Upper lobe of right lung (tissue), 1 donor: ENCODE results near the gene ZNF496. TPM values are rescaled to one million over a fixed set of nuclear protein-coding genes. Genes with fewer than 3 reads are reported as not detected.
"Not testable (repeated sequence)": the region's sequence is repeated elsewhere in the genome, so short reads cannot be mapped to it uniquely, and the experiment has no call there.

ENCODE experiments used
- ATAC-seq: fragments of 200-7000 bp; cut with Tn5 transposase; one replicate; pipeline ENCODE4 v1.9.1; 2020; ENCODE audit warnings: mild to moderate bottlenecking, moderate library complexity
- DNase-seq: peaks from one replicate; pipeline ENCODE4 v3.0.0-alpha.2; 2020
- H3K27ac ChIP-seq: fragments of 200-600 bp; one replicate; pipeline ENCODE4 v1.8.0; 2022
- H3K27me3 ChIP-seq: fragments of 200-600 bp; one replicate; pipeline ENCODE4 v1.8.0; 2022; ENCODE audit warnings: mild to moderate bottlenecking
- H3K36me3 ChIP-seq: fragments of 200-600 bp; one replicate; pipeline ENCODE4 v1.8.0; 2022
- H3K4me1 ChIP-seq: fragments of 200-600 bp; one replicate; pipeline ENCODE4 v1.8.0; 2022
- H3K4me3 ChIP-seq: fragments of 200-600 bp; one replicate; pipeline ENCODE4 v1.8.0; 2022; ENCODE audit warnings: mild to moderate bottlenecking
- H3K9me3 ChIP-seq: fragments of 200-600 bp; one replicate; pipeline ENCODE4 v1.8.0; 2022
- CTCF ChIP-seq: fragments of 200-600 bp; IDR thresholded peaks from one replicate; pipeline ENCODE4 v1.8.0; 2022; ENCODE audit warnings: antibody characterized with exemption
- intact Hi-C: fragments of 100-400 bp; cut with DNase I; formaldehyde crosslinking; loops from one replicate; pipeline ENCODE4 v1.11.0; 2022
- total RNA-seq: library from RNA; stranded (reverse); fragmentation: NEBNext Ultra II Directional; extraction: Animal tissue kit (Norgen Biotek cat#: 25700); gene quantifications from one replicate; pipeline ENCODE4 v1.2.1, GENCODE V29; 2021
- donor health status: DM: no; HTN: yes; CAD: no; lungs with severe emphysema.

Gene ZNF496
- total RNA-seq, 1 donor from 2014 or later = 28.0 TPM

GRCh38 chr1:247266053-247266452 lies 65.6 kb downstream of the ZNF496 start:
- Histone ChIP-seq H3K27ac (no peak overlapping the region), H3K27me3 (no peaks in the 10 kb centered on the region), H3K4me3 (no peak overlapping the region), H3K9me3 (peaks cover 13% of the 10 kb centered on the region), H3K4me1 (no peaks in the 10 kb centered on the region), H3K36me3 (no peaks in the 10 kb centered on the region)
- ATAC-seq = no peak
- no peak for DNase-seq
- no peak for TF ChIP-seq CTCF
- intact Hi-C loops = no loop called here

GRCh38 chr1:247255772-247256171 lies 75.9 kb downstream of the ZNF496 start, which contains the start of gene VN1R5:
Gene VN1R5 (plus strand): TSS chr1:247256072.
- intact Hi-C loops, ATAC-seq, DNase-seq: not testable (repeated sequence)

DNA sequence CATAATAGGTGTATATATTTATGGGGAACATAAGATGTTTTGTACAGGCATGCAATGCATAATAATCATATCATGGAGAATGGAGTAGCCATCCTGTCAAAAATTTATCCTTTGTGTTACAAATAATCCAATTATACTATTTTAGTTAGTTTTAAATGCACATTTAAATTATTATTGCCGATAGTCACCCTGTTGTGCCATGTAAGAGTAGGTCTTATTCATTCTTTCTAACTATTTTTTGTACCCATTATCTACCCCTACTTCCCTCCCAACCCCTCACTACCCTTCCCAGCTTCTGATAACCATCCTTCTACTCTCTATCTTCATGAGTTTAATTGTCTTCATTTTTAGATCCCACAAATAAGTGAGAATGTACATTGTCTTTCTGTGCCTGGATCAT lies 84.1 kb downstream of the ZNF496 start:
- no peak for DNase-seq
- no peaks in the 10 kb centered on the region for H3K36me3 ChIP-seq
- no peaks in the 10 kb centered on the region for H3K4me1 ChIP-seq
- no peak for TF ChIP-seq CTCF
- H3K27me3 ChIP-seq = no peaks in the 10 kb centered on the region
- intact Hi-C loops = no loop called here
- H3K9me3 ChIP-seq = no peaks in the 10 kb centered on the region
- no peak for ATAC-seq
- H3K27ac ChIP-seq = no peak overlapping the region
- no peak overlapping the region for H3K4me3 ChIP-seq

More at GRCh38 chr1:247255772-247256171, 75.9 kb downstream of the ZNF496 start, which contains the start of gene VN1R5:
- H3K36me3 ChIP-seq, H3K4me1 ChIP-seq, H3K9me3 ChIP-seq, H3K4me3 ChIP-seq, H3K27ac ChIP-seq, H3K27me3 ChIP-seq: not testable (repeated sequence)

Other genes starting within 250 kb of the ZNF496 start
- gene ZNF669, start 227.5 kb downstream of the ZNF496 start, total RNA-seq = 8.9 TPM
- 23.5 TPM for gene ZNF124, start 159.8 kb downstream of the ZNF496 start, total RNA-seq
- gene VN1R5, start 75.8 kb downstream of the ZNF496 start, total RNA-seq = not detected
- gene NLRP3, start 84.3 kb upstream of the ZNF496 start, total RNA-seq = 4.9 TPM
- not detected for gene OR2B11, start 126.2 kb upstream of the ZNF496 start, total RNA-seq
- not detected for gene OR2C3, start 204.6 kb upstream of the ZNF496 start, total RNA-seq
- 2.7 TPM for gene GCSAML, start 217.3 kb upstream of the ZNF496 start, total RNA-seq